WTC11 (cell line): Measurements from ENCODE around the gene NET1. TPM values are rescaled to one million over a fixed set of nuclear protein-coding genes. Genes with fewer than 3 reads are reported as not detected.

ENCODE experiments used
- ATAC-seq: fragments of 200-7000 bp; cut with Tn5 transposase; 2 replicates; pipeline ENCODE4 v1.10.0; 2021; ENCODE audit warnings: mild to moderate bottlenecking, moderate library complexity
- CTCF ChIA-PET: fragments of 300-600 bp; sonication (Branson Sonifier 250); formaldehyde crosslinking; loops from one replicate; lab custom pipeline; 2021; ENCODE audit warnings: antibody characterized with exemption; lab: Charles Lee
- POLR2A ChIA-PET: fragments of 350-600 bp; sonication (Branson Sonifier 250); formaldehyde crosslinking; loops from one replicate; lab custom pipeline; 2021; ENCODE audit warnings: antibody characterized with exemption; lab: Charles Lee
- DNase-seq: peaks from one replicate; pipeline ENCODE4 v3.0.0; 2021; ENCODE audit warnings: low spot score
- H3K27ac Mint-ChIP-seq: 2 replicates; pipeline ENCODE4 v1.8.0; 2021; ENCODE audit warnings: mixed read lengths
- H3K27me3 Mint-ChIP-seq: 2 replicates; pipeline ENCODE4 v1.8.0; 2021; ENCODE audit warnings: low read depth, mild to moderate bottlenecking, moderate library complexity, mixed read lengths
- H3K36me3 Mint-ChIP-seq: 2 replicates; pipeline ENCODE4 v1.8.0; 2021; ENCODE audit warnings: mixed read lengths
- H3K4me1 Mint-ChIP-seq: 2 replicates; pipeline ENCODE4 v1.8.0; 2022; ENCODE audit warnings: mixed read lengths
- H3K4me3 Mint-ChIP-seq: 2 replicates; pipeline ENCODE4 v1.8.0; 2021; ENCODE audit warnings: mild to moderate bottlenecking, moderate library complexity, mixed read lengths
- H3K9me3 Mint-ChIP-seq: 2 replicates; pipeline ENCODE4 v1.8.0; 2021; ENCODE audit warnings: mixed read lengths
- ATF2 ChIP-seq: sonication (generic); formaldehyde crosslinking; IDR thresholded peaks from 2 replicates; pipeline ENCODE4 v1.8.1; 2022; ENCODE audit warnings: low read depth, missing genetic modification reagents, borderline replicate concordance
- E2F1 ChIP-seq: sonication (generic); formaldehyde crosslinking; IDR thresholded peaks from 2 replicates; pipeline ENCODE4 v1.8.0; 2022; ENCODE audit warnings: mild to moderate bottlenecking, missing genetic modification reagents
- ELF4 ChIP-seq: sonication (generic); formaldehyde crosslinking; IDR thresholded peaks from 2 replicates; pipeline ENCODE4 v1.8.1; 2022; ENCODE audit warnings: low read depth, mild to moderate bottlenecking, moderate library complexity, missing genetic modification reagents
- ETV6 ChIP-seq: sonication (generic); formaldehyde crosslinking; IDR thresholded peaks from 2 replicates; pipeline ENCODE4 v1.8.1; 2022; ENCODE audit warnings: mild to moderate bottlenecking, missing genetic modification reagents
- FOXP1 ChIP-seq: sonication (generic); formaldehyde crosslinking; IDR thresholded peaks from 2 replicates; pipeline ENCODE4 v1.8.0; 2022; ENCODE audit warnings: missing genetic modification reagents, mild to moderate bottlenecking, moderate library complexity, borderline replicate concordance
- GABPB1 ChIP-seq: sonication (generic); formaldehyde crosslinking; IDR thresholded peaks from 2 replicates; pipeline ENCODE4 v1.8.1; 2023; ENCODE audit warnings: mild to moderate bottlenecking, missing genetic modification reagents
- GRHL2 ChIP-seq: fragments of 250-450 bp; sonication (Bioruptor Pico); IDR thresholded peaks from 2 replicates; pipeline ENCODE4 v1.8.0; 2022; ENCODE audit warnings: mild to moderate bottlenecking, moderate library complexity; ENCODE audit not compliant: insufficient replicate concordance, severe bottlenecking
- JUN ChIP-seq: sonication (generic); formaldehyde crosslinking; IDR thresholded peaks from 2 replicates; pipeline ENCODE4 v1.8.0; 2023; ENCODE audit warnings: mild to moderate bottlenecking, missing genetic modification reagents
- KAT7 ChIP-seq: sonication (generic); formaldehyde crosslinking; IDR thresholded peaks from 2 replicates; pipeline ENCODE4 v1.8.1; 2023; ENCODE audit warnings: missing genetic modification reagents, mild to moderate bottlenecking, borderline replicate concordance
- MXD4 ChIP-seq: fragments of 250-450 bp; sonication (Bioruptor Pico); IDR thresholded peaks from 2 replicates; pipeline ENCODE4 v1.8.0; 2021; ENCODE audit warnings: mild to moderate bottlenecking, moderate library complexity, borderline replicate concordance
- MYBL2 ChIP-seq: sonication (generic); formaldehyde crosslinking; IDR thresholded peaks from 2 replicates; pipeline ENCODE4 v1.8.1; 2023; ENCODE audit warnings: mild to moderate bottlenecking, moderate library complexity, missing genetic modification reagents
- NR1H2 ChIP-seq: sonication (generic); formaldehyde crosslinking; IDR thresholded peaks from 2 replicates; pipeline ENCODE4 v1.9.0; 2021; ENCODE audit warnings: mild to moderate bottlenecking, moderate library complexity, missing genetic modification reagents
- NR2C2 ChIP-seq: sonication (generic); formaldehyde crosslinking; IDR thresholded peaks from 2 replicates; pipeline ENCODE4 v1.8.0; 2022; ENCODE audit warnings: mild to moderate bottlenecking, missing genetic modification reagents
- SOX15 ChIP-seq: fragments of 250-450 bp; sonication (Bioruptor Pico); IDR thresholded peaks from 2 replicates; pipeline ENCODE4 v1.9.0; 2021; ENCODE audit warnings: mild to moderate bottlenecking
- TEAD4 ChIP-seq: sonication (generic); formaldehyde crosslinking; IDR thresholded peaks from 2 replicates; pipeline ENCODE4 v1.8.0; 2022; ENCODE audit warnings: mild to moderate bottlenecking, missing genetic modification reagents
- ZNF281 ChIP-seq: sonication (generic); formaldehyde crosslinking; IDR thresholded peaks from 2 replicates; pipeline ENCODE4 v1.8.0; 2023; ENCODE audit warnings: mild to moderate bottlenecking, missing genetic modification reagents
- ZNF396 ChIP-seq: fragments of 250-450 bp; sonication (Bioruptor Pico); IDR thresholded peaks from 2 replicates; pipeline ENCODE4 v1.8.0; 2021; ENCODE audit warnings: mild to moderate bottlenecking, moderate library complexity, borderline replicate concordance
- ZNF416 ChIP-seq: fragments of 250-450 bp; sonication (Bioruptor Pico); IDR thresholded peaks from 2 replicates; pipeline ENCODE4 v1.9.0; 2021; ENCODE audit warnings: mild to moderate bottlenecking, inconsistent platforms
- total RNA-seq: library from RNA; stranded (reverse); gene quantifications from 3 replicates; pipeline ENCODE4 v1.2.3, GENCODE V29; 2021
- TF ChIP-seq, protein P1 (sequence below): sonication (generic); formaldehyde crosslinking; IDR thresholded peaks from 2 replicates; pipeline ENCODE4 v1.8.1; 2022; ENCODE audit warnings: mild to moderate bottlenecking, moderate library complexity, missing genetic modification reagents
- TF ChIP-seq, protein P2 (sequence below): fragments of 250-450 bp; sonication (Bioruptor Pico); IDR thresholded peaks from 2 replicates; pipeline ENCODE4 v2.1.2; 2022; ENCODE audit warnings: mild to moderate bottlenecking, moderate library complexity
- TF ChIP-seq, protein P3 (sequence below): sonication (generic); formaldehyde crosslinking; IDR thresholded peaks from 2 replicates; pipeline ENCODE4 v1.8.0; 2023; ENCODE audit warnings: missing genetic modification reagents, mild to moderate bottlenecking, borderline replicate concordance

Gene NET1
- total RNA-seq, 1 experiment from 2014 or later = 85.4 TPM

GRCh38 chr10:5456563-5456962 lies 44.2 kb downstream of the NET1 start:
- no peak for ATAC-seq
- H3K4me3 Mint-ChIP-seq = no peak overlapping the region
- DNase-seq = no peak
- POLR2A ChIA-PET = interaction anchor here (1.7 kb wide), 1 partner anchor 10 kb away, joined by 6 read pairs; no protein-coding TSS in a partner anchor
- H3K36me3 Mint-ChIP-seq = peaks cover 91% of the 10 kb centered on the region
- peaks cover 9% of the 10 kb centered on the region for H3K4me1 Mint-ChIP-seq
- no peak for TF ChIP-seq ELF4 (CRISPR knock-in tag)
- no peak for TF ChIP-seq FOXP1
- TF ChIP-seq SOX15 (CRISPR knock-in tag) = no peak
- TF ChIP-seq TEAD4 (CRISPR knock-in tag) = no peak
- TF ChIP-seq NR1H2 (CRISPR knock-in tag) = no peak
- TF ChIP-seq ATF2 (CRISPR knock-in tag) = no peak
- no peak for TF ChIP-seq KAT7 (CRISPR knock-in tag)
- TF ChIP-seq, protein P1, sequence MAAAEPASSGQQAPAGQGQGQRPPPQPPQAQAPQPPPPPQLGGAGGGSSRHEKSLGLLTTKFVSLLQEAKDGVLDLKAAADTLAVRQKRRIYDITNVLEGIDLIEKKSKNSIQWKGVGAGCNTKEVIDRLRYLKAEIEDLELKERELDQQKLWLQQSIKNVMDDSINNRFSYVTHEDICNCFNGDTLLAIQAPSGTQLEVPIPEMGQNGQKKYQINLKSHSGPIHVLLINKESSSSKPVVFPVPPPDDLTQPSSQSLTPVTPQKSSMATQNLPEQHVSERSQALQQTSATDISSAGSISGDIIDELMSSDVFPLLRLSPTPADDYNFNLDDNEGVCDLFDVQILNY (CRISPR knock-in tag) = no peak
- no peak for TF ChIP-seq GABPB1 (CRISPR knock-in tag)
- no peak for TF ChIP-seq E2F1 (CRISPR knock-in tag)
- TF ChIP-seq MXD4 (CRISPR knock-in tag) = no peak
- TF ChIP-seq, protein P2, sequence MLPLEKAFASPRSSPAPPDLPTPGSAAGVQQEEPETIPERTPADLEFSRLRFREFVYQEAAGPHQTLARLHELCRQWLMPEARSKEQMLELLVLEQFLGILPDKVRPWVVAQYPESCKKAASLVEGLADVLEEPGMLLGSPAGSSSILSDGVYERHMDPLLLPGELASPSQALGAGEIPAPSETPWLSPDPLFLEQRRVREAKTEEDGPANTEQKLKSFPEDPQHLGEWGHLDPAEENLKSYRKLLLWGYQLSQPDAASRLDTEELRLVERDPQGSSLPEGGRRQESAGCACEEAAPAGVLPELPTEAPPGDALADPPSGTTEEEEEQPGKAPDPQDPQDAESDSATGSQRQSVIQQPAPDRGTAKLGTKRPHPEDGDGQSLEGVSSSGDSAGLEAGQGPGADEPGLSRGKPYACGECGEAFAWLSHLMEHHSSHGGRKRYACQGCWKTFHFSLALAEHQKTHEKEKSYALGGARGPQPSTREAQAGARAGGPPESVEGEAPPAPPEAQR (CRISPR knock-in tag) = no peak
- TF ChIP-seq NR2C2 (CRISPR knock-in tag) = no peak
- TF ChIP-seq, all 79 proteins: peak for 0
- H3K27ac Mint-ChIP-seq = peak overlapping the region; percentile 5; the same call in 1 of the 2 replicates
- no peaks in the 10 kb centered on the region for H3K27me3 Mint-ChIP-seq
- CTCF ChIA-PET = interaction anchor here (1.1 to 2.7 kb wide), 2 partner anchors 133 to 167 kb away, joined by 4 to 6 read pairs; no protein-coding TSS in a partner anchor
- no peaks in the 10 kb centered on the region for H3K9me3 Mint-ChIP-seq

- DNase-seq = no peak
- CTCF ChIA-PET = no interaction called here
- H3K27me3 Mint-ChIP-seq = no peaks in the 10 kb centered on the region
- no peak for ATAC-seq
- H3K36me3 Mint-ChIP-seq = peaks cover 85% of the 10 kb centered on the region
- H3K27ac Mint-ChIP-seq = peak overlapping the region; percentile 30; the same call in 1 of the 2 replicates
- TF ChIP-seq ETV6 (CRISPR knock-in tag) (no peak), ATF2 (CRISPR knock-in tag) (no peak), ZNF416 (CRISPR knock-in tag) (no peak), GRHL2 (CRISPR knock-in tag) (no peak), MYBL2 (no peak), JUN (no peak), ZNF281 (CRISPR knock-in tag) (no peak), ZNF396 (no peak)
- TF ChIP-seq, protein P3, sequence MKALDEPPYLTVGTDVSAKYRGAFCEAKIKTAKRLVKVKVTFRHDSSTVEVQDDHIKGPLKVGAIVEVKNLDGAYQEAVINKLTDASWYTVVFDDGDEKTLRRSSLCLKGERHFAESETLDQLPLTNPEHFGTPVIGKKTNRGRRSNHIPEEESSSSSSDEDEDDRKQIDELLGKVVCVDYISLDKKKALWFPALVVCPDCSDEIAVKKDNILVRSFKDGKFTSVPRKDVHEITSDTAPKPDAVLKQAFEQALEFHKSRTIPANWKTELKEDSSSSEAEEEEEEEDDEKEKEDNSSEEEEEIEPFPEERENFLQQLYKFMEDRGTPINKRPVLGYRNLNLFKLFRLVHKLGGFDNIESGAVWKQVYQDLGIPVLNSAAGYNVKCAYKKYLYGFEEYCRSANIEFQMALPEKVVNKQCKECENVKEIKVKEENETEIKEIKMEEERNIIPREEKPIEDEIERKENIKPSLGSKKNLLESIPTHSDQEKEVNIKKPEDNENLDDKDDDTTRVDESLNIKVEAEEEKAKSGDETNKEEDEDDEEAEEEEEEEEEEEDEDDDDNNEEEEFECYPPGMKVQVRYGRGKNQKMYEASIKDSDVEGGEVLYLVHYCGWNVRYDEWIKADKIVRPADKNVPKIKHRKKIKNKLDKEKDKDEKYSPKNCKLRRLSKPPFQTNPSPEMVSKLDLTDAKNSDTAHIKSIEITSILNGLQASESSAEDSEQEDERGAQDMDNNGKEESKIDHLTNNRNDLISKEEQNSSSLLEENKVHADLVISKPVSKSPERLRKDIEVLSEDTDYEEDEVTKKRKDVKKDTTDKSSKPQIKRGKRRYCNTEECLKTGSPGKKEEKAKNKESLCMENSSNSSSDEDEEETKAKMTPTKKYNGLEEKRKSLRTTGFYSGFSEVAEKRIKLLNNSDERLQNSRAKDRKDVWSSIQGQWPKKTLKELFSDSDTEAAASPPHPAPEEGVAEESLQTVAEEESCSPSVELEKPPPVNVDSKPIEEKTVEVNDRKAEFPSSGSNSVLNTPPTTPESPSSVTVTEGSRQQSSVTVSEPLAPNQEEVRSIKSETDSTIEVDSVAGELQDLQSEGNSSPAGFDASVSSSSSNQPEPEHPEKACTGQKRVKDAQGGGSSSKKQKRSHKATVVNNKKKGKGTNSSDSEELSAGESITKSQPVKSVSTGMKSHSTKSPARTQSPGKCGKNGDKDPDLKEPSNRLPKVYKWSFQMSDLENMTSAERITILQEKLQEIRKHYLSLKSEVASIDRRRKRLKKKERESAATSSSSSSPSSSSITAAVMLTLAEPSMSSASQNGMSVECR = no peak
- no peak overlapping the region for H3K4me3 Mint-ChIP-seq
- H3K4me1 Mint-ChIP-seq = peaks cover 20% of the 10 kb centered on the region
- no peaks in the 10 kb centered on the region for H3K9me3 Mint-ChIP-seq
- POLR2A ChIA-PET = no interaction called here
Measured at GRCh38 chr10:5457741-5458140, 45.4 kb downstream of the NET1 start.
